ENCODE measurements around the gene MRGPRE. TPM values are rescaled to one million over a fixed set of nuclear protein-coding genes. Genes with fewer than 3 reads are reported as not detected.

Gene MRGPRE
- total RNA-seq, 6 experiments from 2014 or later = not detected

- whole genome bisulfite sequencing (ENCODE audit: insufficient coverage, low coverage, low lambda C conversion rate, missing lambda C conversion rate) = 87% methylated on average over 6 of the region's 15 CpGs
- intact Hi-C loops (cut with DNase I) = no loop called here
- no peaks in the 10 kb centered on the region for H3K27me3 ChIP-seq
- ATAC-seq (no peak), DNase-seq (peak in 1 of 3 donors; percentile 25)
- TF ChIP-seq CTCF (IDR thresholded peaks at IDR 0.05) (no peak), POLR2A (IDR thresholded peaks at IDR 0.05) (no peak)
- H3K36me3 ChIP-seq = no peaks in the 10 kb centered on the region
- H3K4me3 ChIP-seq = no peak overlapping the region
- H3K27ac ChIP-seq = no peak overlapping the region
- H3K4me1 ChIP-seq = no peaks in the 10 kb centered on the region
- no peaks in the 10 kb centered on the region for H3K9me3 ChIP-seq
These were observed 33.4 kb downstream of the MRGPRE start for GRCh38 chr11:3198815-3199214.

- ATAC-seq (no peak), DNase-seq (peak in 1 of 3 donors; percentile 30)
- H3K27me3 ChIP-seq = no peaks in the 10 kb centered on the region
- H3K36me3 ChIP-seq = no peaks in the 10 kb centered on the region
- no peaks in the 10 kb centered on the region for H3K9me3 ChIP-seq
- intact Hi-C loops (cut with DNase I) = no loop called here
- no peaks in the 10 kb centered on the region for H3K4me1 ChIP-seq
- H3K27ac ChIP-seq = no peak overlapping the region
- no peak overlapping the region for H3K4me3 ChIP-seq
- WGBS (ENCODE audit: insufficient coverage, low coverage, low lambda C conversion rate, missing lambda C conversion rate) = 60% methylated on average over 1 of the region's 8 CpGs
- TF ChIP-seq CTCF (IDR thresholded peaks at IDR 0.05) = no peak
These were observed 34.2 kb downstream of the MRGPRE start for GRCh38 chr11:3197878-3198528.

- Histone ChIP-seq H3K4me1 (no peaks in the 10 kb centered on the region), H3K36me3 (no peaks in the 10 kb centered on the region), H3K27me3 (no peaks in the 10 kb centered on the region), H3K27ac (no peak overlapping the region), H3K9me3 (no peaks in the 10 kb centered on the region), H3K4me3 (no peak overlapping the region)
- 50% methylated on average over 1 of the region's 11 CpGs for whole genome bisulfite sequencing (ENCODE audit: insufficient coverage, low coverage, low lambda C conversion rate, missing lambda C conversion rate)
- intact Hi-C loops (cut with DNase I) = no loop called here
- ATAC-seq (no peak), DNase-seq (peak in 1 of 3 donors; percentile 36)
- no peak for TF ChIP-seq POLR2A (IDR thresholded peaks at IDR 0.05)
- TF ChIP-seq CTCF (IDR thresholded peaks at IDR 0.05) = no peak
These were observed 35.0 kb downstream of the MRGPRE start for GRCh38 chr11:3197044-3197695.

- H3K36me3 ChIP-seq = no peaks in the 10 kb centered on the region
- no CpG with 5 or more reads among the region's 23 CpGs for WGBS (ENCODE audit: insufficient coverage, low coverage, low lambda C conversion rate, missing lambda C conversion rate)
- no peak overlapping the region for H3K27ac ChIP-seq
- no peaks in the 10 kb centered on the region for H3K9me3 ChIP-seq
- no peak for ATAC-seq
- intact Hi-C loops (cut with DNase I) = no loop called here
- peak in 1 of 3 donors; percentile 52 for DNase-seq
- no peaks in the 10 kb centered on the region for H3K4me1 ChIP-seq
- no peaks in the 10 kb centered on the region for H3K27me3 ChIP-seq
- H3K4me3 ChIP-seq = no peak overlapping the region
- TF ChIP-seq CTCF (IDR thresholded peaks at IDR 0.05) = no peak
- no peak for TF ChIP-seq POLR2A (IDR thresholded peaks at IDR 0.05)
These were observed 35.8 kb downstream of the MRGPRE start for GRCh38 chr11:3196161-3197043.

All from right lobe of liver (tissue), 6 donors.